NCI-H1436 treated with DMSO at 0.1 percent for 48 hours (cell line): Measurements from ENCODE around the gene DLGAP1.
"Not testable (repeated sequence)": the region's sequence is repeated elsewhere in the genome, so short reads cannot be mapped to it uniquely, and the experiment has no call there.

ENCODE experiments used
- DNase-seq: peaks from one replicate; lab custom pipeline; 2025; lab: John Stamatoyannopoulos, UW

Gene DLGAP1

GRCh38 chr18:4078246-4078645, 376.9 kb downstream of the DLGAP1 start:
- DNase-seq: no peak

DNA sequence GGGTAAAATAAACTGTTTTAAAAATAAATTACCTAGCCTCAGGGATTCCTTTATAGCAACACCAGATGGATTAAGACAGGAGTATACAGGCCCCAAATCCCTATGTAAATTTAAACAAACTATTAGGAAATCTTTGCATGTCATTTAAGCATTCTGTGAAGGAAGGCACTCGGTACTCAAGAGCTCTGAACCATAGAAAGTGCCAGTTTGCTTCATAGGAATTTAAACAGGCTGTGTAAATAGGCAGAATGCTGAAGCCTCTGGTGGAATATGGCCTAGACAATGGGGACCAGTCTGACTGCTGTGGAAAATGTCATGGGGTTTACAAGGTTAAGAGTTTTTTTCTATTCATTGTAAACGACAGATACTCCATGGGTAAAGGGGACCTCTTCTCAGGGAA, 377.4 kb downstream of the DLGAP1 start:
- DNase-seq: no peak

- DNase-seq: no peak
Observed at GRCh38 chr18:4077204-4077603, 377.9 kb downstream of the DLGAP1 start.

- no peak for DNase-seq
Observed at GRCh38 chr18:4074647-4075046, 380.5 kb downstream of the DLGAP1 start.

DNA sequence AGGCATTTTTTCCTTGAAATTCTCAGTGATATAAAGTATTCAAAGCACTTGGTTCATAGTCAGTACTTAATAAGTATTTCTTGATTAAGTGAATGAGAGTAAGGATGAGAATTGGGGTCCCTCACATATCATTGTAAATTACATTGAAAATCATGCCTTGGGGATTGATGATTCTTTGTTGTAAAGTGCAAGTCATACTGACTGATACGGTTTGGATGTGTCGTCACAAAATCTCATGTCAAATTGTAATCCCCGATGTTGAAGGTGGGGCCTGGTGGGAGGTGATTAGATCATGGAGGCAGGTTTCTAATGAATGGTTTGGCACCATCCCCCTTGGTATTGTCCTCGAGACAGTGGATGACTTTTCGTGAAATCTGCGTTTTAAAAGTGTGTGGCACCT, 385.9 kb downstream of the DLGAP1 start:
- no peak for DNase-seq

GRCh38 chr18:4068552-4069158, 386.5 kb downstream of the DLGAP1 start:
- no peak for DNase-seq

DNA sequence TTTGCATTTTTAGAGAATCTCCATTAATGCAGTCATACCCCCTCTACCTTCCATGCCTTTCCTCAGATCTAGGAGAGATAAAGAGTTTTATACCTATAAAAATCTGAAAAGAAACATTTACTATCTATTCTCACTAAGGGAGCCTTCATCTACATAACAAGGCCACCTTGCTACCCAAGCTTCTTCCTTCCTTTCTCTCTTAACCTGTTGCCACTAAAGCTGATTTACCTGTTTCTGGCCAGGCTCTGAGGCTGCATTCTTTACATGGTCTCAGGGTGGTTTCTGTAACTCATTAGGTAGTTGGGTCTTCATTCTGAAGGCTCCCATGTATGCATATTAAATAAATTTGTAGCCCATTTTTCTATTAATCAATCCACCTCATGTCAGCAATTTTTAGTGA, 391.6 kb downstream of the DLGAP1 start:
- no peak for DNase-seq

GRCh38 chr18:4060427-4061281, 394.5 kb downstream of the DLGAP1 start:
- no peak for DNase-seq

- DNase-seq: no peak
Observed at GRCh38 chr18:4058179-4058578, 396.9 kb downstream of the DLGAP1 start.

DNA sequence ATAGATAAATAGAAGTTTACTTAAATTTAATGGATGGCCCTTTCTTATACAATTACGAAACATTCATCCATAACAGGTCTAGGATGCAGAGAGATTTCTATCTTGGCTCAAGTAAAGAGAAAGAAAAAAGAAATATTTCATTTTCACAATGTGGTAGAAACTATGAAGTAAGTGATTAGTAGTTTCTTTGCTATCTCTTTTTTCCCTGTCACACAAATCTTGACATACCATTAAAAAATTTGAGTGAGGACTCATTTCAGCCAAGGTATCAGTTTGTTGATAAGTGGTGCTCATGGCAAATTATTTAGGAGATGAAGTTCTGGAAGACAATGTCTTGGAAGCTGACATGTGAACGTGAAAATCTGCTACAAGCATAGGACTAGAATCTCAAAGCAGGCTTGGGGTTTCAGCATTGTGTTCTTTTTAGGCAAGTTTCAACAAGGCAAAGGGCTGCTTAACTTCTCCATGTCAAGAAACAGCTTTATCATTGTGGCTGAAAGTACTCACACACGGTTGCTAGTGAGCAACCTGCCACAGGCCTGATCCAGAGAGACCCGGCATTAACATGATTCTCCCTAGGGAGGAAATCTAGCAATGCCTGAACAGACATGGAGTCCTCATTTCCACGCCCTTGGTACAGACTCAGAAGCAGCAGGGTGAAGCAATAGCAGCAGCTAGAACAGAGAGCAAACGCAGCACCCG, 414.6 kb downstream of the DLGAP1 start:
- no peak for DNase-seq

- DNase-seq: no peak
Observed at GRCh38 chr18:4035521-4035920, 419.6 kb downstream of the DLGAP1 start.

GRCh38 chr18:4034815-4035214, 420.3 kb downstream of the DLGAP1 start:
- DNase-seq: not testable (repeated sequence)

- no peak for DNase-seq
Observed at GRCh38 chr18:4026542-4026941, 428.6 kb downstream of the DLGAP1 start.

- DNase-seq: no peak
Observed at GRCh38 chr18:4024702-4025101, 430.4 kb downstream of the DLGAP1 start.

- not testable (repeated sequence) for DNase-seq
Observed at GRCh38 chr18:4022749-4023148, 432.4 kb downstream of the DLGAP1 start.

- no peak for DNase-seq
Observed at GRCh38 chr18:4020026-4020425, 435.1 kb downstream of the DLGAP1 start.

- DNase-seq: no peak
Observed at GRCh38 chr18:4017480-4017879, 437.6 kb downstream of the DLGAP1 start.

GRCh38 chr18:4016391-4017049, 438.6 kb downstream of the DLGAP1 start:
- no peak for DNase-seq

GRCh38 chr18:4007846-4008245, 447.3 kb downstream of the DLGAP1 start:
- no peak for DNase-seq

GRCh38 chr18:4004183-4004829, 450.8 kb downstream of the DLGAP1 start:
- no peak for DNase-seq

GRCh38 chr18:3998698-3999333, 456.3 kb downstream of the DLGAP1 start:
- DNase-seq: no peak
